GM12873 (cell line): ENCODE measurements around the gene RASSF3.

Experiments used
- CTCF ChIP-seq: IDR thresholded peaks from 2 replicates; pipeline ENCODE4 v1.5.1; 2012; ENCODE audit warnings: low read depth, mild to moderate bottlenecking, moderate library complexity, low read length, control low read depth; ENCODE audit not compliant: insufficient read depth; ENCODE audit errors: missing control alignments

Gene RASSF3

GRCh38 chr12:64582114-64582513 is 28.2 kb upstream of the RASSF3 start:
- no peak for TF ChIP-seq CTCF

GRCh38 chr12:64582862-64583261 is 27.4 kb upstream of the RASSF3 start:
- no peak for TF ChIP-seq CTCF

- TF ChIP-seq CTCF: no peak
These were observed 26.4 kb upstream of the RASSF3 start for GRCh38 chr12:64583771-64584421.

GRCh38 chr12:64585104-64585503 is 25.2 kb upstream of the RASSF3 start:
- TF ChIP-seq CTCF: no peak

GRCh38 chr12:64587447-64587846 is 22.8 kb upstream of the RASSF3 start:
- no peak for TF ChIP-seq CTCF

GRCh38 chr12:64590183-64590582 is 20.1 kb upstream of the RASSF3 start:
- TF ChIP-seq CTCF: no peak

- no peak for TF ChIP-seq CTCF
These were observed 14.2 kb upstream of the RASSF3 start for GRCh38 chr12:64595863-64596793.
